ENCODE results near the gene LIN7A.

Gene LIN7A

GRCh38 chr12:80937391-80938238, at the start of gene LIN7A:
Gene LIN7A (minus strand): TSS chr12:80937934. CDS start chr12:80937722, 212 bp downstream.
- H3F3A ChIP-seq (ENCODE audit: control insufficient read depth, insufficient read depth), result no peaks in the 10 kb centered on the region
- no peak within 1 kb of the TSS for H3K4me2 ChIP-seq (ENCODE audit: low read length)
- no peaks in the 10 kb centered on the region for H3K27me3 ChIP-seq (ENCODE audit: control insufficient read depth, low read length)
- no peak within 1 kb of the TSS for H3K27ac ChIP-seq (ENCODE audit: low read depth, low read length)
- H4K20me1 ChIP-seq (ENCODE audit: control insufficient read depth, insufficient read depth, low read depth, low read length), result no peaks in the 10 kb centered on the region
- no peaks in the 10 kb centered on the region for H3K4me1 ChIP-seq (ENCODE audit: control insufficient read depth, low read length)
- no peaks in the 10 kb centered on the region for H3K79me2 ChIP-seq (ENCODE audit: control insufficient read depth, low read length)
- TF ChIP-seq, protein P1, sequence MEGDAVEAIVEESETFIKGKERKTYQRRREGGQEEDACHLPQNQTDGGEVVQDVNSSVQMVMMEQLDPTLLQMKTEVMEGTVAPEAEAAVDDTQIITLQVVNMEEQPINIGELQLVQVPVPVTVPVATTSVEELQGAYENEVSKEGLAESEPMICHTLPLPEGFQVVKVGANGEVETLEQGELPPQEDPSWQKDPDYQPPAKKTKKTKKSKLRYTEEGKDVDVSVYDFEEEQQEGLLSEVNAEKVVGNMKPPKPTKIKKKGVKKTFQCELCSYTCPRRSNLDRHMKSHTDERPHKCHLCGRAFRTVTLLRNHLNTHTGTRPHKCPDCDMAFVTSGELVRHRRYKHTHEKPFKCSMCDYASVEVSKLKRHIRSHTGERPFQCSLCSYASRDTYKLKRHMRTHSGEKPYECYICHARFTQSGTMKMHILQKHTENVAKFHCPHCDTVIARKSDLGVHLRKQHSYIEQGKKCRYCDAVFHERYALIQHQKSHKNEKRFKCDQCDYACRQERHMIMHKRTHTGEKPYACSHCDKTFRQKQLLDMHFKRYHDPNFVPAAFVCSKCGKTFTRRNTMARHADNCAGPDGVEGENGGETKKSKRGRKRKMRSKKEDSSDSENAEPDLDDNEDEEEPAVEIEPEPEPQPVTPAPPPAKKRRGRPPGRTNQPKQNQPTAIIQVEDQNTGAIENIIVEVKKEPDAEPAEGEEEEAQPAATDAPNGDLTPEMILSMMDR (IDR thresholded peaks at IDR 0.05; ENCODE audit: low read depth, low read length, poor library complexity, severe bottlenecking), result no peak
- no peak for TF ChIP-seq EZH2phosphoT487 (IDR thresholded peaks at IDR 0.05; ENCODE audit: borderline replicate concordance, low read length)
- H3K4me3 ChIP-seq (ENCODE audit: low read length), result no peak within 1 kb of the TSS
- H3K9me3 ChIP-seq (ENCODE audit: control insufficient read depth, insufficient read depth, low read length), result peaks cover 10% of the 10 kb centered on the region; the same call in 1 of the 2 replicates
- no peaks in the 10 kb centered on the region for H3K9me2 ChIP-seq (replicated peaks; ENCODE audit: control insufficient read depth, low read length)
- H3K36me3 ChIP-seq (ENCODE audit: control insufficient read depth, low read length), result no peaks in the 10 kb centered on the region

DNA sequence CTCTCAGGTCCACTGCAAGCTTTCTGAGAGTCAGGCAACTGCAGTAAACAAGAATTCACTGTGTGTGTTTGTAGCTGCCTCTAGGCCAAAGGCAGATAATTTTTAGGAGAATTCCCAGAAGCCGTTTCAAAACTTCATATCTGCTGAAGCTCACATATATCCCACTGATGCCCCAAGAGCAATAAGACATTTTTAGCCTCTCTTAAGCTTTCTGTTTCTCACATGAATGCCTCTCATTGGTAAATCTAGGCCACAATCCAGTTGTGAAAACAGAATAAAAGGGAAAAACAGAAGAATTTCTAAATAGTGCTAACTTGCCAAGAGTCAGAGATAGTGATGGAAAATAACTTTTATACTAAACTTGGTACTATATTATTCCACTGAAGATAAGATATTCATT, 48.5 kb upstream of the LIN7A start:
- Histone ChIP-seq H3K27ac (ENCODE audit: low read depth, low read length) (no peak overlapping the region), H3F3A (ENCODE audit: control insufficient read depth, insufficient read depth) (no peaks in the 10 kb centered on the region), H3K4me1 (ENCODE audit: control insufficient read depth, low read length) (no peaks in the 10 kb centered on the region), H3K4me3 (ENCODE audit: low read length) (no peak overlapping the region), H3K9me2 (replicated peaks; ENCODE audit: control insufficient read depth, low read length) (no peaks in the 10 kb centered on the region), H3K9me3 (ENCODE audit: control insufficient read depth, insufficient read depth, low read length) (no peaks in the 10 kb centered on the region), H3K4me2 (ENCODE audit: low read length) (no peak overlapping the region), H3K27me3 (ENCODE audit: control insufficient read depth, low read length) (no peaks in the 10 kb centered on the region), H3K79me2 (ENCODE audit: control insufficient read depth, low read length) (no peaks in the 10 kb centered on the region), H4K20me1 (ENCODE audit: control insufficient read depth, insufficient read depth, low read depth, low read length) (no peaks in the 10 kb centered on the region), H3K36me3 (ENCODE audit: control insufficient read depth, low read length) (no peaks in the 10 kb centered on the region)
- TF ChIP-seq EZH2phosphoT487 (IDR thresholded peaks at IDR 0.05; ENCODE audit: borderline replicate concordance, low read length), result no peak
- TF ChIP-seq, protein P1 (IDR thresholded peaks at IDR 0.05; ENCODE audit: low read depth, low read length, poor library complexity, severe bottlenecking), result no peak

GRCh38 chr12:80979816-80980215, 42.1 kb upstream of the LIN7A start:
- Histone ChIP-seq H3K4me1 (ENCODE audit: control insufficient read depth, low read length) (no peaks in the 10 kb centered on the region), H3K9me2 (replicated peaks; ENCODE audit: control insufficient read depth, low read length) (no peaks in the 10 kb centered on the region), H4K20me1 (ENCODE audit: control insufficient read depth, insufficient read depth, low read depth, low read length) (no peaks in the 10 kb centered on the region), H3K27me3 (ENCODE audit: control insufficient read depth, low read length) (no peaks in the 10 kb centered on the region), H3K79me2 (ENCODE audit: control insufficient read depth, low read length) (no peaks in the 10 kb centered on the region), H3F3A (ENCODE audit: control insufficient read depth, insufficient read depth) (no peaks in the 10 kb centered on the region), H3K4me3 (ENCODE audit: low read length) (no peak overlapping the region), H3K4me2 (ENCODE audit: low read length) (no peak overlapping the region), H3K36me3 (ENCODE audit: control insufficient read depth, low read length) (no peaks in the 10 kb centered on the region), H3K9me3 (ENCODE audit: control insufficient read depth, insufficient read depth, low read length) (no peaks in the 10 kb centered on the region), H3K27ac (ENCODE audit: low read depth, low read length) (no peak overlapping the region)
- TF ChIP-seq, protein P1 (IDR thresholded peaks at IDR 0.05; ENCODE audit: low read depth, low read length, poor library complexity, severe bottlenecking), result no peak
- TF ChIP-seq EZH2phosphoT487 (IDR thresholded peaks at IDR 0.05; ENCODE audit: borderline replicate concordance, low read length), result no peak

Data from DOHH2 (cell line).